WTC11 (cell line): ENCODE measurements around the gene TNS3.

Experiments
- MAX ChIP-seq: sonication (generic); formaldehyde crosslinking; IDR thresholded peaks from 2 replicates; pipeline ENCODE4 v1.8.0; 2022; ENCODE audit warnings: mild to moderate bottlenecking, missing genetic modification reagents
- NR1H2 ChIP-seq: sonication (generic); formaldehyde crosslinking; IDR thresholded peaks from 2 replicates; pipeline ENCODE4 v1.9.0; 2021; ENCODE audit warnings: mild to moderate bottlenecking, moderate library complexity, missing genetic modification reagents

GRCh38 chr7:47420122-47420780 is 161.7 kb downstream of the TNS3 start:
- TF ChIP-seq MAX, result no peak
- no peak for TF ChIP-seq NR1H2 (CRISPR knock-in tag)
